NK-92 (cell line): Measurements from ENCODE around the gene TANGO6.

Experiments
- DNase-seq: peaks from one replicate; lab custom pipeline; 2025; ENCODE audit not compliant: unreplicated experiment; lab: John Stamatoyannopoulos, UW

TANGO6 gene

DNA sequence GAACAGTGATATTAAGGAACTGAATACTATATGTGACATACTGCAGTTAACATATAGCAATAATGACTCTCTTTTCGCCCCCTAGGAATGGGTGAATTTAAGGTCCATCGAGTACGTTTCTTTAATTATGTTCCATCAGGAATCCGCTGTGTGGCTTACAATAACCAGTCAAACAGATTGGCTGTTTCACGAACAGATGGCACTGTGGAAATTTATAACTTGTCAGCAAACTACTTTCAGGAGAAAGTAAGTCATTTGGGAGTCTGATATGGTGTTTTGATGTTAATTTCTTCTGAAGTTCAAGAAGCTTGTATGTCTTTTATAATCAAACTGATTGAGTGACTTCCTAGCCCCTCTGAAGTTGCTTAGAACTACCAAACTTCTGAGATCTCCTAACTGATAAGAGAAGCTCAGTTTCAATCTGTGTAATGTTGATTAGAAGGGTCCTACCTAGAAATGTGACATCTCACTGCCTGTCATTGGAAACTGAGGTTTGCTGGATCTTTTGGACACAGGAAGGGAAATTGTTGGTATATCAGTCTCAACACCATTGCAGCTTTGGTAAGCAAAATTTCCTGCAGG is 290.1 kb downstream of the TANGO6 start:
- DNase-seq: no peak
